HFF-Myc (cell line): Measurements from ENCODE around the gene REPS2.

Experiments used
- DNase-seq: peaks from one replicate; pipeline ENCODE4 v3.0.0-alpha.2; 2011; ENCODE audit warnings: low read depth; ENCODE audit errors: extremely low read depth
- H3K4me3 ChIP-seq: replicated peaks from 2 replicates; pipeline ENCODE4 v1.5.1; 2011; ENCODE audit warnings: low read depth, mild to moderate bottlenecking, control low read depth, low read length
- CTCF ChIP-seq: IDR thresholded peaks from 2 replicates; pipeline ENCODE4 v1.5.1; 2012; ENCODE audit warnings: mild to moderate bottlenecking, low read depth, low read length, control low read depth; ENCODE audit errors: missing control alignments

The REPS2 gene

DNA sequence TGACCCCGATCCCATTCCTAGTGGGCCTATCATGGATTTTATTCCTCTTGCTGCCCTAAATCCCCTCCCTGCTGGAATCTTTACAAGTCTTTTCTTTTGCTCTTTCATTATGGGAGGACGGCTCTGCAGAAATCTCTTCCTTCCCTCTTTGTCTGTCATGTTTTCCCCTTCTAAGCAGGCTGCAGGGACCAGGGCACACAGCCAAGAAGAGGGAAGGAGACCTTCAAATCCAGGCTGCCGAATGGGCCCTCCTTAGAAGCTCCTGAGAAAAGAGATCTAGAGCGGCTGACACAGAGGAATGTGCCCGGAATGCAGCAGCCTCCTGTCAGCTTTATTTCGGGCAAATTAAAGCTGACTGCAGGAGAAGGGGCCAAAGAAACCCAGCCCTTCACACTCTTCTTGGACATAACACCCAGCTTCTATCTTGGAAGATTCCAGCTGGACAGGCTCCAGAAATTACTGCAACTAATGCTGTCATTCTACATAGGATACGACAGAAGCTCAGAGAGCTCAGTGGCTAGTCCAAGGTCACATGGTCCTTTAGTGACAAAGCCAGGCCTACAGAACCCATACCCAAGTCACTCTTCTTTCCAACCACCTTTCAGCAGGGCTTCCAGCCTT is 240.8 kb downstream of the REPS2 start:
- DNase-seq, result no peak
- H3K4me3 ChIP-seq, result no peak overlapping the region

GRCh38 chrX:17192106-17192505 is 245.6 kb downstream of the REPS2 start:
- no peak overlapping the region for H3K4me3 ChIP-seq
- no peak for TF ChIP-seq CTCF
- DNase-seq, result no peak

More for the DNA sequence above, 240.8 kb downstream of the REPS2 start:
- no peak for TF ChIP-seq CTCF
